Smooth muscle cell (in vitro differentiated cells): ENCODE data around the gene TBCA. TPM values are rescaled to one million over a fixed set of nuclear protein-coding genes. Genes with fewer than 3 reads are reported as not detected.

Experiments
- DNase-seq: peaks from one replicate; lab custom pipeline; 2025; ENCODE audit not compliant: unreplicated experiment; lab: John Stamatoyannopoulos, UW
- H2AFZ ChIP-seq: fragments of 200-600 bp; sonication (generic); 2 replicates; pipeline ENCODE4 v1.6.0; 2016; ENCODE audit warnings: antibody characterized with exemption, low read depth, mild to moderate bottlenecking
- H3F3A ChIP-seq: fragments of 200-600 bp; sonication (generic); 2 replicates; pipeline ENCODE4 v1.6.0; 2017; ENCODE audit warnings: antibody characterized with exemption, low read depth
- H3K27ac ChIP-seq: fragments of 200-600 bp; sonication (generic); 2 replicates; pipeline ENCODE4 v1.5.1; 2016; ENCODE audit warnings: low read depth, mild to moderate bottlenecking
- H3K27me3 ChIP-seq: fragments of 200-600 bp; sonication (generic); 2 replicates; pipeline ENCODE4 v1.6.1; 2016; ENCODE audit warnings: low read depth, mild to moderate bottlenecking
- H3K36me3 ChIP-seq: fragments of 200-600 bp; sonication (generic); 2 replicates; pipeline ENCODE4 v1.5.1; 2016; ENCODE audit warnings: low read depth
- H3K4me1 ChIP-seq: fragments of 200-600 bp; sonication (generic); 2 replicates; pipeline ENCODE4 v1.5.1; 2016; ENCODE audit warnings: low read depth
- H3K4me2 ChIP-seq: fragments of 200-600 bp; sonication (generic); 2 replicates; pipeline ENCODE4 v1.6.0; 2016; ENCODE audit warnings: mild to moderate bottlenecking
- H3K4me3 ChIP-seq: fragments of 200-600 bp; sonication (generic); 2 replicates; pipeline ENCODE4 v1.5.1; 2016; ENCODE audit warnings: mild to moderate bottlenecking
- H3K79me2 ChIP-seq: fragments of 200-600 bp; sonication (generic); 2 replicates; pipeline ENCODE4 v1.6.0; 2016; ENCODE audit warnings: low read depth, mild to moderate bottlenecking
- H3K9ac ChIP-seq: fragments of 200-600 bp; sonication (generic); 2 replicates; pipeline ENCODE4 v1.6.0; 2016; ENCODE audit warnings: low read depth
- H3K9me3 ChIP-seq: fragments of 200-600 bp; sonication (generic); replicated peaks from 2 replicates; pipeline ENCODE4 v1.5.1; 2016; ENCODE audit warnings: low read depth
- H4K20me1 ChIP-seq: fragments of 200-600 bp; sonication (generic); 2 replicates; pipeline ENCODE4 v1.6.0; 2016; ENCODE audit warnings: low read depth
- WGBS: methylation state at CpG from one replicate; pipeline ENCODE4 v1.1.7; 2016; ENCODE audit warnings: low lambda C conversion rate; 5-methylcytosine and 5-hydroxymethylcytosine counted together
- polyA plus RNA-seq: library from polyadenylated mRNA; unstranded; fragments of >200 nt; fragmentation: Nextera tagmentation; extraction: Ambion mirVana; gene quantifications from 2 replicates; pipeline ENCODE4 v1.2.1, GENCODE V29; 2016
- total RNA-seq: library from RNA; depleted of rRNA; stranded (reverse); fragments of >200 nt; gene quantifications from 2 replicates; pipeline ENCODE4 v1.2.3, GENCODE V29; 2014
- TF ChIP-seq, protein P1 (sequence below): fragments of 200-600 bp; sonication (generic); IDR thresholded peaks from 2 replicates; pipeline ENCODE4 v1.5.1; 2017; ENCODE audit warnings: borderline replicate concordance, mild to moderate bottlenecking, antibody characterized with exemption; ENCODE audit not compliant: insufficient read depth, poor library complexity, severe bottlenecking

TBCA gene
- total and polyA plus RNA-seq, 2 experiments from 2014 or later, result 198 to 218 TPM

DNA sequence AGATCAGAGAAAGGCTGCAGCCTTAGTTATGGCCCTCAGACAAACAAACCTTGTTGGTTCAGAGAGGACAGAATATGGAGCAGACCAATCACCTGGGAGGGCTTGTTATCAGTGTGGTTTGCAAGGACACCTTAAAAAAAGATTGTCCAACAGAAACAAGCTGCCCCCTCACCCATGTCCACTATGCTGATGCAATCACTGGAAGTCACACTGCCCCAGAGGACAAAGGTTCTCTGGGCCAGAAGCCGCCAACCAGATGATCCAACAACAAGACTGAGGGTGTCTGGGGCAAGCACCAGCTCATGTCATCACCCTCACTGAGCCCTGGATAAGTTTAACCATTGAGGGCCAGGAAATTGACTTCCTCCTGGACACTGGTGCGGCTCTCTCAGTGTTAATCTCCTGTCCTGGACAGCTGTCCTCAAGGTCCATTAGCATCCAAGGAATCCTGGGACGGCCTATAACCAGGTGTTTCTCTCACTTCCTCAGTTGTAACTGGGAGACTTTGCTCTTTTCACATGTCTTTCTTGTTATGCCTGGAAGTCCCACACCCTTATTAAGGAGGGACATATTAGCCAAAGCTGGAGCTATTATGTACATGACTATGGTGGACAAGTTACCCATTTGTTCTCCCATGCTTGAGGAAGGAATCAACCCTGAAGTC, 36.9 kb upstream of the TBCA start:
- DNase-seq, result no peak
- Histone ChIP-seq H3F3A (no peaks in the 10 kb centered on the region), H3K4me3 (no peak overlapping the region), H3K4me1 (no peaks in the 10 kb centered on the region), H3K9me3 (peaks cover 3% of the 10 kb centered on the region), H3K79me2 (no peaks in the 10 kb centered on the region), H2AFZ (no peak overlapping the region), H4K20me1 (no peaks in the 10 kb centered on the region), H3K4me2 (no peak overlapping the region), H3K36me3 (no peaks in the 10 kb centered on the region), H3K9ac (no peak overlapping the region), H3K27ac (no peak overlapping the region), H3K27me3 (no peaks in the 10 kb centered on the region)
- TF ChIP-seq, protein P1, sequence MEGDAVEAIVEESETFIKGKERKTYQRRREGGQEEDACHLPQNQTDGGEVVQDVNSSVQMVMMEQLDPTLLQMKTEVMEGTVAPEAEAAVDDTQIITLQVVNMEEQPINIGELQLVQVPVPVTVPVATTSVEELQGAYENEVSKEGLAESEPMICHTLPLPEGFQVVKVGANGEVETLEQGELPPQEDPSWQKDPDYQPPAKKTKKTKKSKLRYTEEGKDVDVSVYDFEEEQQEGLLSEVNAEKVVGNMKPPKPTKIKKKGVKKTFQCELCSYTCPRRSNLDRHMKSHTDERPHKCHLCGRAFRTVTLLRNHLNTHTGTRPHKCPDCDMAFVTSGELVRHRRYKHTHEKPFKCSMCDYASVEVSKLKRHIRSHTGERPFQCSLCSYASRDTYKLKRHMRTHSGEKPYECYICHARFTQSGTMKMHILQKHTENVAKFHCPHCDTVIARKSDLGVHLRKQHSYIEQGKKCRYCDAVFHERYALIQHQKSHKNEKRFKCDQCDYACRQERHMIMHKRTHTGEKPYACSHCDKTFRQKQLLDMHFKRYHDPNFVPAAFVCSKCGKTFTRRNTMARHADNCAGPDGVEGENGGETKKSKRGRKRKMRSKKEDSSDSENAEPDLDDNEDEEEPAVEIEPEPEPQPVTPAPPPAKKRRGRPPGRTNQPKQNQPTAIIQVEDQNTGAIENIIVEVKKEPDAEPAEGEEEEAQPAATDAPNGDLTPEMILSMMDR, result no peak
- 81% methylated on average over 3 of the region's 3 CpGs for WGBS

DNA sequence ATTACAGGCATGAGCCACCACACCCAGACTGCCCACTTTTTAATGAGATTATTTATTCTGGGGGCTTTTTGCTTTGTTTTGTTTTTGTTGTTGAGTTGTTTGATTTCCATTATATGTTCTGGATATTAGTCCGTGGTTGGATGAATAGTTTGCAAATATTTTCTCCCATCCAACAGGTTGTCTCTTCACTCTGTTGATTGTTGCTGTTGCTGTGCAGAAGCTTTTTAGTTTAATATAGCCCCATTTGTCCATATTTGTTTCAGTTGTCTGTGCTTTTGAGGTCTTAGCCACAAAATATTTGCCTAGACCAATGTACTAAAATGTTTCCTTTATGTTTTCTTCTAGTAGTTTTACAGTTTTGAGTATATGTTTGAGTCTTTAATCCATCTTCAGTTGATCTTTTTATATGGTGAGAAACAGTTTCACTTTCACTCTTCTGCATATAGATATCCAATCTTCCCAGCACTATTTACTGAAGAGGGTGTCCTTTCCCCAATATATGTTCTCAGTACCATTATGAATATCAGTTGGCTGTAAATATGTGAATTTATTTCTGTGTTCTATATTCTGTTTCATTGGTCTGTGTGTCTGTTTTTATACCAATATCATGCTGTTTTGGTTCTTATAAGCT, 30.2 kb upstream of the TBCA start:
- H3K4me2 ChIP-seq, result no peak overlapping the region
- no peak overlapping the region for H2AFZ ChIP-seq
- H3K27me3 ChIP-seq, result no peaks in the 10 kb centered on the region
- H3K4me3 ChIP-seq, result no peak overlapping the region
- H3K9ac ChIP-seq, result no peak overlapping the region
- H4K20me1 ChIP-seq, result no peaks in the 10 kb centered on the region
- H3K4me1 ChIP-seq, result no peaks in the 10 kb centered on the region
- H3K79me2 ChIP-seq, result no peaks in the 10 kb centered on the region
- H3K9me3 ChIP-seq, result peaks cover 3% of the 10 kb centered on the region
- H3K27ac ChIP-seq, result no peak overlapping the region
- H3K36me3 ChIP-seq, result no peaks in the 10 kb centered on the region
- TF ChIP-seq, protein P1, result no peak
- no peak for DNase-seq
- H3F3A ChIP-seq, result no peaks in the 10 kb centered on the region
- 47% methylated on average over 1 of the region's 1 CpG for WGBS

DNA sequence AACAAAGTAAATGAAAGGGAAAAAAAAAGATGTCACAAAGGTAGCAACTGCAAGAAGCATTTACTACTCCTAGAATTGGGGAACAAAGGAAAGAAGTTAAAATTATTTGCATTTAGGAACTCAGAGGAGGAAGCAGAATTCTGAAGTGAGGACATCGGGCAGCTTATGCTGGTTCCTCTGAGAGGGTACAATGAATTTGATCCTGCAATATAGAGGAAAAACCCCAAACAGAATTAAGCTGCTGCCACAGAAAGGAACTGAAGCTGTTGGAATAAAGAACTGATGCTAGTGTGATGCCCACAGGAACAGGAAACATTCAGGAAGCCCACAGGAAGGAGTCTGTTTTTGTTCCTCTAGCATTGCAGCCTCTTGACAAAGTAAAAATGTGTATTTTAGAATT, 22.3 kb upstream of the TBCA start:
- Histone ChIP-seq H3K4me2 (no peak overlapping the region), H3K9me3 (no peaks in the 10 kb centered on the region), H3K79me2 (no peaks in the 10 kb centered on the region), H3K9ac (no peak overlapping the region), H3K27me3 (no peaks in the 10 kb centered on the region), H3K27ac (no peak overlapping the region), H3K4me3 (no peak overlapping the region), H3K36me3 (no peaks in the 10 kb centered on the region), H4K20me1 (no peaks in the 10 kb centered on the region), H3K4me1 (no peaks in the 10 kb centered on the region), H2AFZ (no peak overlapping the region), H3F3A (no peaks in the 10 kb centered on the region)
- no peak for DNase-seq
- WGBS, result 96% methylated on average over 1 of the region's 1 CpG
- TF ChIP-seq, protein P1, result no peak

DNA sequence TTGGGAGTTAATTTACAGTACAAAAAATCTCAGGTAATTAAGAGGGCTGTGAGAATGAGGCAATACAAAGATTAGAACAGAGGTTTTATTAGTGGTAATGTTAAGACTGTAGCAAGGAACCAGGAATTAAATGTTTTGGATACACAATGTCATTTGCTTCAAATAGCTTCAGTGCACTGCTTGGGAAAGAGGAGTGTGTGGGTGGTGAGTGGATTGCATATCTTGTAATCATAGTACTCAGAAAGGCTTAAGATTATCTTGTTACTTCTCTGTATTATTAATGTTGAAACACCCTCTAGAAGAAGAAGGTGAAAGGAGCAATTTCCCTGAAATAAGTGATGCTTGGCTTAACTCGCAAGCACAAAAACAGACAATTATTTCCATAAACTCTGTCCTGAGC, 21.0 kb upstream of the TBCA start:
- H2AFZ ChIP-seq, result no peak overlapping the region
- H3K4me1 ChIP-seq, result no peaks in the 10 kb centered on the region
- no peak overlapping the region for H3K4me3 ChIP-seq
- H3K9me3 ChIP-seq, result no peaks in the 10 kb centered on the region
- H3K79me2 ChIP-seq, result no peaks in the 10 kb centered on the region
- no peaks in the 10 kb centered on the region for H3F3A ChIP-seq
- H3K4me2 ChIP-seq, result no peak overlapping the region
- DNase-seq, result no peak
- H3K36me3 ChIP-seq, result no peaks in the 10 kb centered on the region
- no peak overlapping the region for H3K9ac ChIP-seq
- no peaks in the 10 kb centered on the region for H3K27me3 ChIP-seq
- WGBS, result 79% methylated on average over 1 of the region's 1 CpG
- TF ChIP-seq, protein P1, result no peak
- H4K20me1 ChIP-seq, result no peaks in the 10 kb centered on the region
- no peak overlapping the region for H3K27ac ChIP-seq
